ENCODE results near the gene PRPF4.

Gene PRPF4

GRCh38 chr9:113311961-113312360, 36.5 kb downstream of the PRPF4 start:
- DNase-seq (ENCODE audit: low read depth): peak; percentile 29

- DNase-seq (ENCODE audit: low read depth): no peak
Measured at GRCh38 chr9:113313261-113313660, 37.8 kb downstream of the PRPF4 start.

- DNase-seq (ENCODE audit: low read depth): no peak
Measured at GRCh38 chr9:113315231-113315630, 39.8 kb downstream of the PRPF4 start.

GRCh38 chr9:113316030-113316429, 40.6 kb downstream of the PRPF4 start:
- DNase-seq (ENCODE audit: low read depth): no peak

GRCh38 chr9:113317777-113318176, 42.3 kb downstream of the PRPF4 start:
- peak; percentile 39 for DNase-seq (ENCODE audit: low read depth)

- no peak for DNase-seq (ENCODE audit: low read depth)
Measured at GRCh38 chr9:113319054-113319453, 43.6 kb downstream of the PRPF4 start.

- DNase-seq (ENCODE audit: low read depth): no peak
Measured at GRCh38 chr9:113320051-113320450, 44.6 kb downstream of the PRPF4 start.

GRCh38 chr9:113322671-113323070, 47.2 kb downstream of the PRPF4 start:
- no peak for DNase-seq (ENCODE audit: low read depth)

- DNase-seq (ENCODE audit: low read depth): no peak
Measured at GRCh38 chr9:113326230-113326629, 50.8 kb downstream of the PRPF4 start.

GRCh38 chr9:113328045-113328782, 52.8 kb downstream of the PRPF4 start:
- DNase-seq (ENCODE audit: low read depth): no peak

- no peak for DNase-seq (ENCODE audit: low read depth)
Measured at GRCh38 chr9:113331780-113332179, 56.3 kb downstream of the PRPF4 start.

- no peak for DNase-seq (ENCODE audit: low read depth)
Measured at GRCh38 chr9:113337714-113338113, 62.3 kb downstream of the PRPF4 start.

- DNase-seq (ENCODE audit: low read depth): peak; percentile 91
Measured at GRCh38 chr9:113340011-113340699, 64.7 kb downstream of the PRPF4 start, which contains the start of gene WDR31. TSS of gene WDR31 (minus strand) at chr9:113340275. CDS start at chr9:113332022, 8,253 bp downstream.

- DNase-seq (ENCODE audit: low read depth): no peak
Measured at GRCh38 chr9:113341712-113342410, 66.4 kb downstream of the PRPF4 start.

Measured in fibroblast of gingiva (primary cell).